GM19468 (cell line): ENCODE measurements around the gene IGFBP5.

ENCODE experiments used
- ATAC-seq: cut with Tn5 transposase; IDR thresholded peaks from one replicate; pipeline ENCODE4 v1.9.1; 2021; ENCODE audit warnings: mild to moderate bottlenecking, moderate library complexity, moderate number of reproducible peaks; ENCODE audit not compliant: unreplicated experiment; ENCODE audit errors: extremely low read depth

The IGFBP5 gene

GRCh38 chr2:216650626-216651257 lies 44.6 kb downstream of the IGFBP5 start:
- no peak for ATAC-seq

GRCh38 chr2:216649574-216649973 lies 45.8 kb downstream of the IGFBP5 start:
- ATAC-seq = no peak

GRCh38 chr2:216648105-216648504 lies 47.2 kb downstream of the IGFBP5 start:
- no peak for ATAC-seq

GRCh38 chr2:216646116-216646515 lies 49.2 kb downstream of the IGFBP5 start:
- no peak for ATAC-seq

GRCh38 chr2:216645636-216645950 lies 49.8 kb downstream of the IGFBP5 start:
- ATAC-seq = no peak

GRCh38 chr2:216644842-216645635 lies 50.3 kb downstream of the IGFBP5 start:
- ATAC-seq = no peak

- no peak for ATAC-seq
These were observed 51.2 kb downstream of the IGFBP5 start for GRCh38 chr2:216643986-216644659.

- no peak for ATAC-seq
These were observed 57.9 kb downstream of the IGFBP5 start for GRCh38 chr2:216637472-216637871.

GRCh38 chr2:216636551-216637450 lies 58.5 kb downstream of the IGFBP5 start:
- no peak for ATAC-seq

- no peak for ATAC-seq
These were observed 59.4 kb downstream of the IGFBP5 start for GRCh38 chr2:216635701-216636550.

GRCh38 chr2:216635171-216635570 lies 60.2 kb downstream of the IGFBP5 start:
- ATAC-seq = no peak

GRCh38 chr2:216634370-216635148 lies 60.8 kb downstream of the IGFBP5 start:
- ATAC-seq = no peak

- no peak for ATAC-seq
These were observed 61.6 kb downstream of the IGFBP5 start for GRCh38 chr2:216633616-216634369.

GRCh38 chr2:216632952-216633615 lies 62.3 kb downstream of the IGFBP5 start, which contains the start of gene IGFBP2:
IGFBP2 (plus strand) TSS chr2:216633420; CDS start chr2:216633524, 104 bp downstream.
- no peak for ATAC-seq

- no peak for ATAC-seq
These were observed 62.9 kb downstream of the IGFBP5 start for GRCh38 chr2:216632346-216632951.

GRCh38 chr2:216629784-216630183 lies 65.6 kb downstream of the IGFBP5 start:
- ATAC-seq = no peak

GRCh38 chr2:216626875-216627245 lies 68.5 kb downstream of the IGFBP5 start:
- no peak for ATAC-seq
